Lower leg skin (tissue), 4 donors: ENCODE data around the gene PIAS2. TPM values are rescaled to one million over a fixed set of nuclear protein-coding genes. Genes with fewer than 3 reads are reported as not detected.

Experiments
- DNase-seq, 2 donors: peaks; one replicate each; pipeline ENCODE4 v3.0.0-alpha.2; 2019; ENCODE audit warnings: low spot score in 2 of 2
- H3K4me3 ChIP-seq: fragments of 200-600 bp; sonication (generic); 2 replicates; pipeline ENCODE4 v1.5.1; 2017; ENCODE audit warnings: mild to moderate bottlenecking, low read depth; ENCODE audit not compliant: poor library complexity, severe bottlenecking
- POLR2A ChIP-seq, 2 donors: fragments of 450-650 bp; IDR thresholded peaks; one replicate each; pipeline ENCODE4 v1.6.1; 2016 to 2017; ENCODE audit warnings: antibody characterized with exemption in 2 of 2, mild to moderate bottlenecking in 1 of 2, moderate library complexity in 1 of 2
- WGBS, 2 donors: methylation state at CpG; one replicate each; pipeline ENCODE4 v1.1.5; 2018; 5-methylcytosine and 5-hydroxymethylcytosine counted together
- intact Hi-C: fragments of 100-400 bp; cut with DNase I; formaldehyde crosslinking; loops from one replicate; pipeline ENCODE4 v1.15.0; 2023; ENCODE audit warnings: low total_unique reads
- total RNA-seq, 4 donors: library from RNA; depleted of rRNA; stranded (reverse); fragments of >200 nt; gene quantifications; one replicate each; pipeline ENCODE4 v1.1.0, GENCODE V29; 2016
- TF ChIP-seq, protein P1 (sequence below), 3 donors: fragments of 450-650 bp; IDR thresholded peaks; one replicate each; pipeline ENCODE4 v1.5.1; 2016; ENCODE audit warnings: antibody characterized with exemption in 3 of 3, mild to moderate bottlenecking in 3 of 3, moderate library complexity in 2 of 3

Gene PIAS2
- total RNA-seq, 4 donors from 2014 or later: 6.3 to 12.7 (median 10.6) TPM

DNA sequence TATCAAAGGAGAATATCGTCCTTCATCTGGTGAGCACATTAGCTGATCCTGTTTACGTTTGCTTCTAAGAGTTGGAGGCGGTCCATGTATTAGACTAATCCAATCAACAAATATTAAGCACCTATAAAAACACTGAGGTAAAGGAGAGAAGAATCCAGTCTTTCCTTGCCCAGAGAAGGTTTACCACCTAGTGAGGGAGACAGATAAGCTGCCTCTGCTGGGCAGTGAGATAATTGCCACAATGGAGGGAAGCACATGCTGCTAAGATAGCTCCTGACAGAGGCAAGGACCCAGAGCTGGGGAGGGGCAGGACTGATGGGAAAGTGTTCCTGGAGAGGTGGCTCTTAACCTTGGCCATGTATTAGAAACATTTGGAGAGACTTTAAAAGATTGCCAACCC is 123.7 kb downstream of the PIAS2 start:
- no peak overlapping the region for H3K4me3 ChIP-seq
- DNase-seq: no peak
- intact Hi-C loops: no loop called here
- TF ChIP-seq, protein P1, sequence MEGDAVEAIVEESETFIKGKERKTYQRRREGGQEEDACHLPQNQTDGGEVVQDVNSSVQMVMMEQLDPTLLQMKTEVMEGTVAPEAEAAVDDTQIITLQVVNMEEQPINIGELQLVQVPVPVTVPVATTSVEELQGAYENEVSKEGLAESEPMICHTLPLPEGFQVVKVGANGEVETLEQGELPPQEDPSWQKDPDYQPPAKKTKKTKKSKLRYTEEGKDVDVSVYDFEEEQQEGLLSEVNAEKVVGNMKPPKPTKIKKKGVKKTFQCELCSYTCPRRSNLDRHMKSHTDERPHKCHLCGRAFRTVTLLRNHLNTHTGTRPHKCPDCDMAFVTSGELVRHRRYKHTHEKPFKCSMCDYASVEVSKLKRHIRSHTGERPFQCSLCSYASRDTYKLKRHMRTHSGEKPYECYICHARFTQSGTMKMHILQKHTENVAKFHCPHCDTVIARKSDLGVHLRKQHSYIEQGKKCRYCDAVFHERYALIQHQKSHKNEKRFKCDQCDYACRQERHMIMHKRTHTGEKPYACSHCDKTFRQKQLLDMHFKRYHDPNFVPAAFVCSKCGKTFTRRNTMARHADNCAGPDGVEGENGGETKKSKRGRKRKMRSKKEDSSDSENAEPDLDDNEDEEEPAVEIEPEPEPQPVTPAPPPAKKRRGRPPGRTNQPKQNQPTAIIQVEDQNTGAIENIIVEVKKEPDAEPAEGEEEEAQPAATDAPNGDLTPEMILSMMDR (IDR thresholded peaks at IDR 0.05): no peak
- no peak for TF ChIP-seq POLR2A (IDR thresholded peaks at IDR 0.05)
- 53 to 61% methylated on average over 3 of the region's 3 CpGs for WGBS, 2 donors

DNA sequence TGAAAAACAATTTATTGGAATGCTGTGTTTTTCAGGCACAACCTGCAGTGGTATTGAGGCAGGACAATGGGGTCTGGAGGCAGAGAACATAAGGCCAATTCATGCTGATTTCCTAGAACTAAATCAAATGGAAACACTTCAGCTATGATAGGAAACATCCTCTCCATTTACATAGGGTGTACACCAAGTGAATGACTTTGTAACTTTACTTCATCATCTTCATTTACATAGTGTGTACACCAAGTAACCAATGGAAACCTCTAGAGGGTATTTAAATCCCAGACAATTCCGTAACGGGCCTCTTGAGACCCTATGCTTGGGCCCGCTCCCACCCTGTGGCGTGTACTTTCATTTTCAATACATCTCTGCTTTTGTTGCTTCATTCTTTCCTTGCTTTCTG is 128.2 kb downstream of the PIAS2 start:
- no peak for DNase-seq
- no peak for TF ChIP-seq POLR2A (IDR thresholded peaks at IDR 0.05)
- TF ChIP-seq, protein P1 (IDR thresholded peaks at IDR 0.05): no peak
- no peak overlapping the region for H3K4me3 ChIP-seq
- intact Hi-C loops: no loop called here
- WGBS, 2 donors: 84 to 89% methylated on average over 4 of the region's 4 CpGs

DNA sequence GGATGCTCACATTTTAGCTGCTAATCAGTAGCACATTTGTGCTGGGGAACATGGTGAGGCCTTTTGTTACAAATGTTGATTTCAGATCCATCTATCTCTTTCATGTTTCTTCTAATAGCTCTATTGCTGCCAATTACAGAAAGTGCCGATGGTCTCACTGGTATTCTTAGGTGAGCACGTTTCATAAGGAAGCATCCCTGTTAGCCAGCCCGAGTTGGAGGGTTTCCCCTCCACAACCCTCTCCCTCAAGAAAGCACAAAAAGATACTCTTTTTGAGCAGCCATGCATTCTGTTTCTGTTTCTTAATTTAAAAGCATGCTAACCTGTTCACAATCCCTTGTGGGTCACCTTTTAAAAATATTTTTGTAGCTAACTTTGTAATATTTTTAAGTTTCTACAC is 129.6 kb downstream of the PIAS2 start:
- 65 to 66% methylated on average over 3 of the region's 3 CpGs for WGBS, 2 donors
- H3K4me3 ChIP-seq: no peak overlapping the region
- DNase-seq: no peak
- intact Hi-C loops: no loop called here
- TF ChIP-seq POLR2A (IDR thresholded peaks at IDR 0.05): no peak
- TF ChIP-seq, protein P1 (IDR thresholded peaks at IDR 0.05): no peak

DNA sequence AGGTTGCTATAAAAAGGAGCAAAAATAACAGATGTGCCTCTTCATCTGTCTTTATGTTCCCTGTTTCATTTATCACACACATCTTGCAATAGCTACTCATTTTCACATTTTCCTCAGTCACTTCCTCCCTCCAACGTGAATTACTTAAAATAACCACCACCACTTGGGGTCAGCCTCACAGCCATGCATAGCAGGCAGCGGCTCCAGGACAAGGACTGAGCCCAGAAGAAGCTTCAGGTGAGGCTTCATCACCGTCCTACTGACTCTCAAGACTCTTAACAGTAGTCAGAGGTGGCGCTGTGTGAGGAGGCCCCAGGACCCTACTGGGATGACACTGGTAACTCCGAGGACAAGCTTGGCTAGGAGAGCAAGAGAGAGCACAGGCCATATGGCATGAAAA is 144.9 kb downstream of the PIAS2 start:
- TF ChIP-seq POLR2A (IDR thresholded peaks at IDR 0.05): no peak
- TF ChIP-seq, protein P1 (IDR thresholded peaks at IDR 0.05): no peak
- DNase-seq: no peak
- no peak overlapping the region for H3K4me3 ChIP-seq
- intact Hi-C loops: no loop called here
- 72% methylated on average over 5 of the region's 5 CpGs for WGBS, 2 donors

DNA sequence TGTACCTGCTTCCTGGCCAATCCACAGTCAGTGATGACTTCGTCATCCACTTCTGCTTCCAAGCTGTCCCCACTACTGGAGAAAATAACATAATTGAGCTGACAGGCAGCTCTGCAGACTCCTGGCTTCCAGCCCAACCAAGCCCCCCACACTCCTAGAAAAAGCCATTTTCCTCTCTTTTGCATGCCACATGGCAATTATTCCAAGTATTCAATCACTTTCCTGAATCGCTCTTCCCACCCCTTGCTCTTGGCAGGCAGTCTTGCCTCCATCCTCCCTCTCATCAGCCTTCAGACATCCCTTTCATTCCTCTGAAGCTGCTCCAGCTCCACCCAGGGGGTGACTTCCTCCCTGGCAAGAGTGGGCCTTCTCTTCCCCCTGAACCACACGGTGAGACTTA is 146.2 kb downstream of the PIAS2 start:
- DNase-seq: no peak
- no peak overlapping the region for H3K4me3 ChIP-seq
- 27 to 28% methylated on average over 3 of the region's 3 CpGs for WGBS, 2 donors
- intact Hi-C loops: no loop called here
- TF ChIP-seq, protein P1 (IDR thresholded peaks at IDR 0.05): no peak
- TF ChIP-seq POLR2A (IDR thresholded peaks at IDR 0.05): no peak

DNA sequence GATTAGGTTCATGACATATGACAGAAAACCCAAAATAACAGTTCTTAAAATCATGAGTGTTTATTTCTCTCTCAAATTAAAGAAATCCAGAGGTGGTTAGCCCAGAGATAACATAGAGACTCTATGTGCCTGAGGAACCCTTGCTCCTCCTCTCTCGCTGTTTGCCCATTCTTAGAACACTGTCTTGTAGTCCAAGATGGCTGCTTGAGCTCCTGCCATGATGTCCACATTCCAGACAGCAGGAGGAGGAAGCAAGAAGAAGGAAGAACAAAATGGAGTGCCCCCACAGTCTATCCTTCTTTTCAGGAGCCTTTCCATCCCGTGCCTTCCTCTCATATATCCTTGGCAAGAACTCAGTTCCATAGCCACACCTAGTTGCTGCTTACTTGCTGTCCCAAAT is 146.6 kb downstream of the PIAS2 start:
- no peak for DNase-seq
- H3K4me3 ChIP-seq: no peak overlapping the region
- WGBS, 2 donors: 64 to 69% methylated on average over 2 of the region's 2 CpGs
- TF ChIP-seq, protein P1 (IDR thresholded peaks at IDR 0.05): no peak
- no peak for TF ChIP-seq POLR2A (IDR thresholded peaks at IDR 0.05)
- intact Hi-C loops: no loop called here
